Heart left ventricle (tissue), 16 donors: ENCODE results near the gene PEX13. TPM values are rescaled to one million over a fixed set of nuclear protein-coding genes. Genes with fewer than 3 reads are reported as not detected.

Experiments used
- ATAC-seq, 4 donors: fragments of 200-7000 bp; cut with Tn5 transposase; one replicate each; pipeline ENCODE4 v1.9.1; 2020 to 2022; ENCODE audit warnings: moderate library complexity in 4 of 4, mild to moderate bottlenecking in 3 of 4, moderate number of reproducible peaks in 1 of 4
- DNase-seq, 5 donors: peaks; one replicate each; pipeline ENCODE4 v3.0.0-alpha.2; 2020
- H3K27ac ChIP-seq, 12 donors: fragments of 200-600 bp; sonication (generic) in 4 of 12; one replicate each; pipeline versions ENCODE4 v1.5.0 to v1.8.0; 2016 to 2022; ENCODE audit warnings: mild to moderate bottlenecking in 2 of 12
- H3K27me3 ChIP-seq, 9 donors: fragments of 200-600 bp; sonication (generic) in 2 of 9; one replicate each; pipeline versions ENCODE4 v1.5.1 to v1.8.0; 2016 to 2022; ENCODE audit warnings: mild to moderate bottlenecking in 3 of 9
- H3K36me3 ChIP-seq, 9 donors: fragments of 200-600 bp; sonication (generic) in 2 of 9; one replicate each; pipeline versions ENCODE4 v1.5.0 to v1.8.0; 2018 to 2022; ENCODE audit warnings: mild to moderate bottlenecking in 2 of 9
- H3K4me1 ChIP-seq, 12 donors: fragments of 200-600 bp; sonication (generic) in 4 of 12; one replicate each; pipeline versions ENCODE4 v1.5.0 to v1.8.0; 2016 to 2022; ENCODE audit warnings: mild to moderate bottlenecking in 3 of 12
- H3K4me3 ChIP-seq, 12 donors: fragments of 200-600 bp; sonication (generic) in 4 of 12; one replicate each; pipeline versions ENCODE4 v1.5.0 to v1.8.0; 2017 to 2022; ENCODE audit warnings: mild to moderate bottlenecking in 9 of 12, moderate library complexity in 4 of 12
- H3K9me3 ChIP-seq, 12 donors: fragments of 200-600 bp; sonication (generic) in 4 of 12; one replicate each; pipeline versions ENCODE4 v1.5.0 to v1.8.0; 2016 to 2022; ENCODE audit warnings: mild to moderate bottlenecking in 1 of 12
- POLR2A ChIP-seq, 2 donors: fragments of 450-650 bp; IDR thresholded peaks; one replicate each; pipeline ENCODE4 v1.6.1; 2017; ENCODE audit warnings: antibody characterized with exemption in 2 of 2, mild to moderate bottlenecking in 2 of 2, moderate library complexity in 2 of 2
- WGBS, 4 donors: extraction: QIAGEN DNeasy Blood & Tissue Kit in 2 of 4; methylation state at CpG; one replicate each; pipeline versions ENCODE4 v1.1.5 to v1.1.7; 2013 to 2018; 5-methylcytosine and 5-hydroxymethylcytosine counted together
- intact Hi-C, 10 donors: fragments of 100-400 bp; cut with DNase I; formaldehyde crosslinking; loops; one replicate each; pipeline versions ENCODE4 v1.11.1 to v1.14.2; 2022
- polyA plus RNA-seq, 2 donors: library from polyadenylated mRNA; stranded (reverse); fragments of 200-250 nt; gene quantifications; one replicate each; pipeline ENCODE4 v1.2.3, GENCODE V29; 2013
- total RNA-seq, 9 donors: library from RNA; depleted of rRNA in 2 of 9; stranded (reverse); fragments of >200 nt in 2 of 9; fragmentation: NEBNext Ultra II Directional in 3 of 9; extraction: Animal tissue kit (Norgen Biotek cat#: 25700) in 3 of 9; gene quantifications; one replicate each; pipeline versions ENCODE4 v1.1.0 to v1.2.4, GENCODE V29; 2016 to 2023
- TF ChIP-seq, protein P1 (sequence below), 12 donors: fragments of 200-600 bp; sonication (generic) in 4 of 12; IDR thresholded peaks; one replicate each; pipeline versions ENCODE4 v1.5.0 to v1.8.0; 2018 to 2022; ENCODE audit warnings: antibody characterized with exemption in 12 of 12, mild to moderate bottlenecking in 5 of 12
- donor health status: ischemic (EF 13 %, LVEDD 7.1; RV severe dilation, severe dysfunction).
- donor health status: healthy with polysubstance abuse.
- donor health status: DM: no; HTN: yes; CAD: no.
- donor health status: DM: no; HTN: no; CAD: no.
- donor health status: ischemic (EF 25% LVEDD 6.9; RV normal size, moderate dysfunction).
- donor health status: ischemic (EF 25% LVEDD 5.7; RV mildly dilated, moderate dysfunction).
- donor health status: healthy.
- donor health status: DM: yes; HTN: yes; CAD: no.
- donor health status: ischemic (EF 35%, LVEDD 5.7; RV mildly dilated, moderate dysfunction).
- donor health status: nonischemic (EF 11% LVEDD 7.7; RV severe dilation, severe dysfunction).
- donor health status: DM: yes; HTN: yes; CAD: no.
- donor health status: PGD.
- donor health status: ischemic (EF 29% LVEDD 5.4; RV normal size, mild dysfunction).
- donor health status: nonischemic (EF 23%, LVEDD 6.1; RV moderate dilation, normal function).

Gene PEX13
- total and polyA plus RNA-seq, 11 donors = 11.7 to 27.6 (median 23.8) TPM

DNA sequence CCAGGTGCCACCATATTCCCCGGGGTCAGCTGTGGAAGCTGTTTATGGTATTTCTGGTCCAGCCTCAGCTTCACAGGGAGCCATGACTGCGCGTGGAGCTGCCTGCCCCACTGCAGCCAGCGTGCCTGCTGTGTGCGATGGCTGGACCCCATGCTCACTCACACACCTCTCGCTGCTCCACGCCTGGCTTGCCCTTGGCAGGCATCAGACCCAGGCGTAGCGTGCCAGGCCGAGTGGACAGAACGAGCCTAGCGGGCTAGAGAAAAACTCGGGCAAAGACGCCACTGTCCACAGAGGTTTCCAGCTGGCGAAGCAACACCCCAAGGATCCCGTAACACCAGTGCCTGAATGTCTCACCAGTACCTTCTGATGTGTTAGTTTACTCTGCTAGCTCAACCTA lies 42.9 kb upstream of the PEX13 start:
- no peak for DNase-seq
- WGBS, 4 donors = 91 to 98% (median 97%) methylated on average over 10 to 16 of the region's 16 CpGs
- intact Hi-C loops = no loop called here

DNA sequence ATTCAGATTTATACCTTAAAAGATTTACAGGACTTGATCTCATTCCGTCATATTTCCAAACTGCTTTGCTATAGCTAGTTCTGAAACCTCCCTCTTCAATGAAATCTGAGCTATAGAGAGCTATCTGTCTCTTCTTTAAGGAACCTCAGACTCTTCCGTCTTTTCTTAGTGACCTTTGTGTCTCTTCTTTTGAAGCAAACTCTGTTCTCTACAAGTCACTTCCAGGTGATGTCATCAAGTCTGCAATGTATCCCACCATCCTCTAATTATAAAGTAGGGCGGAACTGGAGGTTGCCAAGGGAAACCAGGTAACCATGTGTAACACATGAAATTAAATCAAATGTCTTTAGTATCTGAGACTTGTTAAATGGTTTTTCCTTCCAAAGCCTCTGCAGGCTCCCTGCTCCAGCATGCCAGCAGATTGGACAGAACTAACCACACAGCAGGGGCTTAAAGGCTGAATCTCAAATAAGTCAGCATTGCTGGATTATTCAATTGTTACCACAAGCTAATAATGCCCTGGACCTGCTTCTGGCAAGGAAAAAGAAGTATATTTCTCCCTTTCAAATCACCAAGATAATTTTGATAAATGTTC lies 41.2 kb upstream of the PEX13 start:
- intact Hi-C loops = no loop called here
- no peaks in the 10 kb centered on the region for H3K9me3 ChIP-seq
- no peaks in the 10 kb centered on the region for H3K36me3 ChIP-seq
- H3K4me1 ChIP-seq = peaks cover 0 to 6% (median 0%) of the 10 kb centered on the region in 12 donors
- ATAC-seq = no peak
- WGBS, 4 donors = 89 to 95% (median 92%) methylated on average over 3 of the region's 3 CpGs
- no peak for DNase-seq
- TF ChIP-seq, protein P1, sequence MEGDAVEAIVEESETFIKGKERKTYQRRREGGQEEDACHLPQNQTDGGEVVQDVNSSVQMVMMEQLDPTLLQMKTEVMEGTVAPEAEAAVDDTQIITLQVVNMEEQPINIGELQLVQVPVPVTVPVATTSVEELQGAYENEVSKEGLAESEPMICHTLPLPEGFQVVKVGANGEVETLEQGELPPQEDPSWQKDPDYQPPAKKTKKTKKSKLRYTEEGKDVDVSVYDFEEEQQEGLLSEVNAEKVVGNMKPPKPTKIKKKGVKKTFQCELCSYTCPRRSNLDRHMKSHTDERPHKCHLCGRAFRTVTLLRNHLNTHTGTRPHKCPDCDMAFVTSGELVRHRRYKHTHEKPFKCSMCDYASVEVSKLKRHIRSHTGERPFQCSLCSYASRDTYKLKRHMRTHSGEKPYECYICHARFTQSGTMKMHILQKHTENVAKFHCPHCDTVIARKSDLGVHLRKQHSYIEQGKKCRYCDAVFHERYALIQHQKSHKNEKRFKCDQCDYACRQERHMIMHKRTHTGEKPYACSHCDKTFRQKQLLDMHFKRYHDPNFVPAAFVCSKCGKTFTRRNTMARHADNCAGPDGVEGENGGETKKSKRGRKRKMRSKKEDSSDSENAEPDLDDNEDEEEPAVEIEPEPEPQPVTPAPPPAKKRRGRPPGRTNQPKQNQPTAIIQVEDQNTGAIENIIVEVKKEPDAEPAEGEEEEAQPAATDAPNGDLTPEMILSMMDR (IDR thresholded peaks at IDR 0.05) = no peak
- TF ChIP-seq POLR2A (IDR thresholded peaks at IDR 0.05) = no peak
- no peaks in the 10 kb centered on the region for H3K27me3 ChIP-seq
- H3K4me3 ChIP-seq = no peak overlapping the region
- H3K27ac ChIP-seq = no peak overlapping the region

More for the DNA sequence above, 42.9 kb upstream of the PEX13 start:
- ATAC-seq = no peak
- TF ChIP-seq POLR2A (IDR thresholded peaks at IDR 0.05) = no peak
- TF ChIP-seq, protein P1 (IDR thresholded peaks at IDR 0.05) = no peak
- Histone ChIP-seq H3K4me1 (peaks cover 0 to 7% (median 0%) of the 10 kb centered on the region in 12 donors), H3K9me3 (no peaks in the 10 kb centered on the region), H3K36me3 (no peaks in the 10 kb centered on the region), H3K27me3 (no peaks in the 10 kb centered on the region), H3K4me3 (no peak overlapping the region), H3K27ac (no peak overlapping the region)

DNA sequence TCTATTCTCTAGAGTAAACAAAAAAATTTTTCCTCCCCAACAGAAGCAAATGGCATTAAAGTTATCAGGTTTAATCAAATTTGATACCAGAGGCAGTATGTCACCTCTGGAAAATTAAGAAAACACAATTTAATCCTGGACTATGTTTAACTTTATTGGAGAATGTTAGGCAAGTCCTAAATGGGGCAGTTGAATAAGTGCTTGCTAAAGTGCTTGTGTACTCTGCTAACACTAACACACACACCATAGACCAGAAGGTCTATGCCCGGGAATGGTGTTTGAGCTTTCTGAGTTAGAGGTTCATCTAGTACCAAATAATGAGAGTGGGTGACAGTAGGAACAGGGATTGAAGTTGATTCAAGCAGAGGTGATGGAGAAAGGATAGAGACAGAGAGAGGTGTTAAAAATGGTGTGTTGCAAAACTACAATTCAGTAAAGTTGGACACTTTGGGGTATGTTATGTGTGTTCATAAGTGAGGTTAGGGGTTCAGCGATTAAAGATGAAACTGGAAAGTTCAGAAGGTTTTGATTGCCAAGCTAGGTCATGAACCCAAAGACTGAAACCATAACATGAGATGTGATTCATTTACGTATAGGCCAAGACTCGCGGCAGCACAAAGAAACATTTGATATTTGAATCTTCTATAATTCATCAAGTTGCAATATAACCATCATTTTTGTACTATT lies 40.5 kb upstream of the PEX13 start:
- Histone ChIP-seq H3K4me1 (peaks cover 0 to 3% (median 0%) of the 10 kb centered on the region in 12 donors), H3K9me3 (no peaks in the 10 kb centered on the region), H3K27me3 (no peaks in the 10 kb centered on the region), H3K27ac (no peak overlapping the region), H3K36me3 (no peaks in the 10 kb centered on the region), H3K4me3 (no peak overlapping the region)
- ATAC-seq (no peak), DNase-seq (no peak)
- WGBS, 4 donors = 75 to 77% (median 76%) methylated on average over 5 of the region's 5 CpGs
- TF ChIP-seq, protein P1 (IDR thresholded peaks at IDR 0.05) = no peak
- no peak for TF ChIP-seq POLR2A (IDR thresholded peaks at IDR 0.05)
- intact Hi-C loops = no loop called here

DNA sequence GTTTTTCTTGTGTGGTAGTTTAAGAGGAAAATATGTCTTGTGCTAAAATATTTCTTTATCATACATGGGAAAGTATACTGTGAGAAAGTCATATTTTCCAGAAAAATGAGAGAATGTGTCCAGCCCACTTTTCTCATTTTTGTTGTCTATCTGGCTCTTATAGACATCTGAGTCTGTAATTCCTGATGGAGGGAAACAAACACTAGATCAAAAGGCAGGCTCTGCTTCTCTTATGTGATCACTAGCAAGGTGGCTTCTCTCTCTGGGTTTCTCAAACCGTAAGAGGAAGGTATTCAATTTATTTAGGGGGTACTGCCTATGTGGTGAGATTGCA lies 40.0 kb upstream of the PEX13 start:
- Histone ChIP-seq H3K27ac (no peak overlapping the region), H3K4me3 (no peak overlapping the region), H3K4me1 (peaks cover 0 to 3% (median 0%) of the 10 kb centered on the region in 12 donors), H3K9me3 (no peaks in the 10 kb centered on the region), H3K36me3 (no peaks in the 10 kb centered on the region), H3K27me3 (no peaks in the 10 kb centered on the region)
- no peak for DNase-seq
- TF ChIP-seq, protein P1 (IDR thresholded peaks at IDR 0.05) = no peak
- no peak for TF ChIP-seq POLR2A (IDR thresholded peaks at IDR 0.05)
- intact Hi-C loops = no loop called here
- no peak for ATAC-seq
- WGBS, 4 donors = 87 to 94% (median 93%) methylated on average over 1 of the region's 1 CpG
